Measurements from ENCODE around the gene PGAP1.

Gene PGAP1

GRCh38 chr2:196900843-196901242 is 25.7 kb downstream of the PGAP1 start:
- DNase-seq (ENCODE audit: low spot score), result no peak

GRCh38 chr2:196899976-196900375 is 26.5 kb downstream of the PGAP1 start:
- no peak for DNase-seq (ENCODE audit: low spot score)

- DNase-seq (ENCODE audit: low spot score), result no peak
These were observed 35.4 kb downstream of the PGAP1 start for GRCh38 chr2:196891136-196891535.

GRCh38 chr2:196887431-196887830 is 39.1 kb downstream of the PGAP1 start:
- DNase-seq (ENCODE audit: low spot score), result no peak

- DNase-seq (ENCODE audit: low spot score), result no peak
These were observed 42.1 kb downstream of the PGAP1 start for GRCh38 chr2:196884368-196884767.

- DNase-seq (ENCODE audit: low spot score), result no peak
These were observed 50.1 kb downstream of the PGAP1 start for GRCh38 chr2:196876364-196876763.

GRCh38 chr2:196875414-196875813 is 51.1 kb downstream of the PGAP1 start:
- no peak for DNase-seq (ENCODE audit: low spot score)

- DNase-seq (ENCODE audit: low spot score), result no peak
These were observed 53.0 kb downstream of the PGAP1 start for GRCh38 chr2:196873511-196873910.

GRCh38 chr2:196854629-196855028 is 71.9 kb downstream of the PGAP1 start:
- no peak for DNase-seq (ENCODE audit: low spot score)

GRCh38 chr2:196853301-196854087 is 73.0 kb downstream of the PGAP1 start:
- DNase-seq (ENCODE audit: low spot score), result no peak

- no peak for DNase-seq (ENCODE audit: low spot score)
These were observed 75.4 kb downstream of the PGAP1 start for GRCh38 chr2:196851088-196851487.

GRCh38 chr2:196849895-196850294 is 76.6 kb downstream of the PGAP1 start:
- peak; percentile 11 for DNase-seq (ENCODE audit: low spot score)

- DNase-seq (ENCODE audit: low spot score), result no peak
These were observed 80.2 kb downstream of the PGAP1 start for GRCh38 chr2:196846295-196846694.

GRCh38 chr2:196845371-196845770 is 81.1 kb downstream of the PGAP1 start:
- DNase-seq (ENCODE audit: low spot score), result no peak

- DNase-seq (ENCODE audit: low spot score), result no peak
These were observed 86.3 kb downstream of the PGAP1 start for GRCh38 chr2:196840171-196840570.

- DNase-seq (ENCODE audit: low spot score), result no peak
These were observed 86.9 kb downstream of the PGAP1 start for GRCh38 chr2:196839574-196839973.

GRCh38 chr2:196836440-196836839 is 90.1 kb downstream of the PGAP1 start:
- DNase-seq (ENCODE audit: low spot score), result no peak

GRCh38 chr2:196830701-196831100 is 95.8 kb downstream of the PGAP1 start:
- DNase-seq (ENCODE audit: low spot score), result no peak

GRCh38 chr2:196827356-196827755 is 99.2 kb downstream of the PGAP1 start:
- no peak for DNase-seq (ENCODE audit: low spot score)

GRCh38 chr2:196823750-196824522 is 102.6 kb downstream of the PGAP1 start:
- no peak for DNase-seq (ENCODE audit: low spot score)

GRCh38 chr2:196821195-196821594 is 105.3 kb downstream of the PGAP1 start:
- DNase-seq (ENCODE audit: low spot score), result no peak

- no peak for DNase-seq (ENCODE audit: low spot score)
These were observed 117.2 kb downstream of the PGAP1 start, which contains the start of gene C2orf66 for GRCh38 chr2:196809260-196809659. C2orf66 (minus strand) TSS chr2:196809355; CDS start chr2:196809336, 19 bp downstream.

Measured in SK-N-DZ (cell line).